Measurements from ENCODE around the gene MCAM.

DNA sequence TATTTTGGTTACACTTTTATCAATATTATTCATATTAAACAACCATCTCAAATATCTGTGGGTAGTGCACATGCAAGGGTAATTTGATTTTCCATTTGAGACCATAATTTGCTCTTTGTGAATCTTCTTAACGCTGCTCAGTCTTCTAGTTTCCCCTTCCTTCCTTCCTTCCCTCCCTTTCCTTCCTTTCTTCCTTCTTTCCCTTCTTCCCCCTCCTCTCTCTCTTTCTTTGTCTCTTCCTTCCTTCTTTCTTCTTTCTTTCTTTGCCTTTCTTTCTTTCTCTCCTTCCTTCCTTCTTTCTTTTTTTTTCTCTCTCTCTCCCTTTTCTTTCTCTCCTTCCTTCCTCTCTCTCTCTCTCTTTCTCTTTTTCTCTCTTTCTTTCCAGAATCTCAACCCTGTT, 13.3 kb upstream of the MCAM start:
- TF ChIP-seq POLR2A (IDR thresholded peaks at IDR 0.05) = no peak
- TF ChIP-seq, protein P1, sequence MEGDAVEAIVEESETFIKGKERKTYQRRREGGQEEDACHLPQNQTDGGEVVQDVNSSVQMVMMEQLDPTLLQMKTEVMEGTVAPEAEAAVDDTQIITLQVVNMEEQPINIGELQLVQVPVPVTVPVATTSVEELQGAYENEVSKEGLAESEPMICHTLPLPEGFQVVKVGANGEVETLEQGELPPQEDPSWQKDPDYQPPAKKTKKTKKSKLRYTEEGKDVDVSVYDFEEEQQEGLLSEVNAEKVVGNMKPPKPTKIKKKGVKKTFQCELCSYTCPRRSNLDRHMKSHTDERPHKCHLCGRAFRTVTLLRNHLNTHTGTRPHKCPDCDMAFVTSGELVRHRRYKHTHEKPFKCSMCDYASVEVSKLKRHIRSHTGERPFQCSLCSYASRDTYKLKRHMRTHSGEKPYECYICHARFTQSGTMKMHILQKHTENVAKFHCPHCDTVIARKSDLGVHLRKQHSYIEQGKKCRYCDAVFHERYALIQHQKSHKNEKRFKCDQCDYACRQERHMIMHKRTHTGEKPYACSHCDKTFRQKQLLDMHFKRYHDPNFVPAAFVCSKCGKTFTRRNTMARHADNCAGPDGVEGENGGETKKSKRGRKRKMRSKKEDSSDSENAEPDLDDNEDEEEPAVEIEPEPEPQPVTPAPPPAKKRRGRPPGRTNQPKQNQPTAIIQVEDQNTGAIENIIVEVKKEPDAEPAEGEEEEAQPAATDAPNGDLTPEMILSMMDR (IDR thresholded peaks at IDR 0.05) = no peak

Measured in tibial nerve (tissue), 3 donors.